Measurements from ENCODE around the gene CLEC4F.

Gene CLEC4F

DNA sequence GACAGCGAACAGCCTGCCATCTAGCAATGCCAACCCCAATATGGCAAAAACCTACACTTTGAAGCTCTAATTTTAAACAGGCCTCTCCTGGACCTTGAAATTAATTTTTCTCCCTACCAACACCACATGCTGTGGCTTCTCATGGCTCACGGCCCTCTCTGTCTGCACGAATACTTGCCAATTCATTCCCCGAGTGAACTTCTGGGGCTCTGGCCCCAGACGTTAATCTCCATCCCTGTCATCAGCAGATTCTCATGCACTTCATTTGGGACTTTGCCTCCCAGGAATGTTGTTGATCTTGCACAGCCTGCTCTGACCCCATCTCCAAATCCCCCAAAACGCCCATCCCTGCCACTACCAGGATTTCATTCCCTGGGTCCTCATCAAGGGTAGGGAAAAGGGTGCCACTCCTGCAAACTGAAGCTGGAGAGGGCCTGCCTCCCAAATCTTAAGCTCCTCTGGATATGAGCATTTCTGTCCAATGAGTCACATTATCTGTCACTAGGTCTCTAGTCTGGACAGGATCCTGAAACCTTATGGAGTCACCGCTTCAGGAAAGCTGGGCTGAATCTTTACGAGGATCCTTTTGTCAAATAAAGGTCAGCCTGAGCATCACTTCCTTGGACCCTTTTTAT lies 40.4 kb downstream of the CLEC4F start:
- peak; percentile 31 for DNase-seq

DNA sequence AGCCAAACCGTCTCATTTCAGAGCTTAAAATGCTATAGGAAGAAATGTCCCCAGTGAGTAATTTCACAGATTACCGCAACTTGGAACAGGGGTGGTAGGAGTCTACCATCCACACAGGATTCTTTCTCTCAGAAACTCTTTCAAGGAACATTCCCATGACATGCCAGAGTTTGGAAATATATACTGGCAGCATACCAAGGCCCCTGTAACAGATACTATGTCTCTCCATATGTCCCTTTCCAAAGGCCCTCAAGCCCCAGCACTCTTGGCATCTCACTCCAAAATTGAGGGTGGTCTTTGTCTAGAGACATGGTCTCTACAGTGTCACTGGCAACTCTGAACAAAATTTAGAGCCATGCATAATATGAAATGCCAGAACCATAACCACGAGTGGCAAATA lies 40.9 kb downstream of the CLEC4F start:
- no peak for DNase-seq

GRCh38 chr2:70778676-70779075 lies 41.7 kb downstream of the CLEC4F start:
- no peak for DNase-seq

GRCh38 chr2:70777450-70777849 lies 42.9 kb downstream of the CLEC4F start:
- DNase-seq, result no peak

DNA sequence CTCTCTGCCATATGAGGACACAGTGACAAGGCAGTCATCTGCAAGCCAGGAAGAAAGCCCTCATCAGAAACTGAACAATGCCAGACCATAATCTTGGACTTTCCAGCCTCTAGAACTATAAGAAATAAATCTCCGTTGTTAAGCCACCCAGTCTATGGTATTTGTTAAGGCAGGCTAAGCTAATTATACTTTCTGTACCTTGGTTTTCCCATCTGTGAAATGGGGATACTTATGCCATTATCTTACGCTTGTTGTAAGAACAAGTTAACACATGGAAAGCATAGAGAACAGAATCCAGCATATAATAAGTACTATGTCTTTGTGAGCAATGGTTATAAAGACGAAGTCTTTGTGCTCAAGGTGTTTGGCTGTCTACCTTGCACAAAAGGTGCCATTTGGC lies 44.1 kb downstream of the CLEC4F start:
- no peak for DNase-seq

DNA sequence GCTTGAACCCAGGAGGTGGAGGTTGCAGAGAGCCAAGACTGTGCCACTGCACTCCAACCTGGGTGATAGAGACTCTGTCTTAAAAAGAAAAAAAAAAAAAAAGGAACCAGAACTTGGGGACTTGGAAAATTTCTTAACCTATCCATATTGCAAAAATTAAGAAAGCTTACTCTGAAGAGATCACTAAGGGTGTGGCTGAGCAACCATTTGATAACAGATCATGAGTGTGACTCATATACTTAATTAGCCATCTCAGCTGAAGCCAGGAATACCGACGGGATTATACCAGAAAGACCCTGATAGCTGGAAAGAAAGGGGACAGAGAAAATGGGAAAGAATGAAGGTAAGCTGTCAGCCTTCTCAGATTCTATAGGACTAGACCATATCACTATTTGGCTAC lies 45.3 kb downstream of the CLEC4F start:
- DNase-seq, result no peak

GRCh38 chr2:70772486-70773155 lies 47.8 kb downstream of the CLEC4F start:
- DNase-seq, result no peak

DNA sequence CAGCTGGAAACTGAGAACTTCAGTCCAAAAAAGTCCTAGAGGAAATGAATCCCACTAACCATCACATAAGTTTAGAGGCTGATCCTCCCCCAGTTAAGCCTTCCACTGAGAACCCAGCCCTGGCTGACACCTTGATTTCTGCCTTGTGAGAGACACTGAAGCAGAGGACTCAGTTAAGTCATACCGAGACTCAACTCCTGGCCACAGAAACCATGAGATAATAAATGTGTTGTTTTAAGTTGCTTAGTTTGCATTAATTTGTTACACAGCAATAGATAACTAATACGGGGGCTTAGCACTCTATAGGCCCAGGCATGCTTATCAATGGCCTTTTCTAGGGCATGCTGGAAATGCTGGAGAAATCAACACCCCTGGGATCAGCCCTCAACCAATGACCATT lies 49.0 kb downstream of the CLEC4F start:
- no peak for DNase-seq

DNA sequence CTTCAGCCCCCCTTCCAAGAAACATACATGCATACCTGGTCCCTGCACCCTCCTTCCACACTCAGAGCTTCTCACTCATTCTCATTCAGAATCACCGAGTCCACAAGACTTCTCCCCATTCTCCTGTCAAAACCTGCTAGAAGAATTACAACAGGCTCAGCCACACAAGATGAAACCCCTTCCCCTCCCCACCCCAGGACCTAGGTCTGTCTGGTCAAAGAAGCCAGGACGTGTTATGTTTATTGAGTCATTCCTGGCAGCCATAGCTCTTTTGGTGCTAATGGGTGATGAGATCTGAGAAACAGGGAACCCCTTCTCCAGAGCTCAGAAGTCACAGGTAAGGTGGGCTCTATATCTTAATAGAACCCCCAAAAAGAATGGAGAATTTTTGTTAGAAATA lies 50.9 kb downstream of the CLEC4F start:
- DNase-seq, result no peak

DNA sequence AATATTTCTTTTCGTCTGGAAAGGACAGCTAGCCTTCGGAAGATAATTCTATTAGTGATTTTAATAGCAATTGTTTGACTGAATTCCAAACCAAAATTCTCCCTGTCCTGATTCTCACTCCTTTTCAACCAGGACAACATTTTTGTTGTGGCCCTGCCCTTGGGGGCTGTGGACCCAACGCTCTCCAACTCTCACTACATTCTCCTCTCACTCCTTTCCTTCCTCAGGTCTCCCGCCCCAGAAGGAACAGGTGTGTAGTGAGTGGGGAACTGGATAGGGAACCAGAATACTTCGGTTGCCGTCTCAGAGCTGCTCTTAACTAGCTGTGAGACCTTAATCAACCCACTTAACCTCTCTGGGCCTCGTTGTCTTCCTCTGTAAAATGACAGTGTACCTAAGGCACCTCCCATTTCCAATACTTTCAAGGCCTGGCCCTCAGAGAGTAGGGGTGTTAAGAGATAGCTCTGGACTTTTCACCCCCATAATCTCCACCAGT lies 51.8 kb downstream of the CLEC4F start:
- no peak for DNase-seq

DNA sequence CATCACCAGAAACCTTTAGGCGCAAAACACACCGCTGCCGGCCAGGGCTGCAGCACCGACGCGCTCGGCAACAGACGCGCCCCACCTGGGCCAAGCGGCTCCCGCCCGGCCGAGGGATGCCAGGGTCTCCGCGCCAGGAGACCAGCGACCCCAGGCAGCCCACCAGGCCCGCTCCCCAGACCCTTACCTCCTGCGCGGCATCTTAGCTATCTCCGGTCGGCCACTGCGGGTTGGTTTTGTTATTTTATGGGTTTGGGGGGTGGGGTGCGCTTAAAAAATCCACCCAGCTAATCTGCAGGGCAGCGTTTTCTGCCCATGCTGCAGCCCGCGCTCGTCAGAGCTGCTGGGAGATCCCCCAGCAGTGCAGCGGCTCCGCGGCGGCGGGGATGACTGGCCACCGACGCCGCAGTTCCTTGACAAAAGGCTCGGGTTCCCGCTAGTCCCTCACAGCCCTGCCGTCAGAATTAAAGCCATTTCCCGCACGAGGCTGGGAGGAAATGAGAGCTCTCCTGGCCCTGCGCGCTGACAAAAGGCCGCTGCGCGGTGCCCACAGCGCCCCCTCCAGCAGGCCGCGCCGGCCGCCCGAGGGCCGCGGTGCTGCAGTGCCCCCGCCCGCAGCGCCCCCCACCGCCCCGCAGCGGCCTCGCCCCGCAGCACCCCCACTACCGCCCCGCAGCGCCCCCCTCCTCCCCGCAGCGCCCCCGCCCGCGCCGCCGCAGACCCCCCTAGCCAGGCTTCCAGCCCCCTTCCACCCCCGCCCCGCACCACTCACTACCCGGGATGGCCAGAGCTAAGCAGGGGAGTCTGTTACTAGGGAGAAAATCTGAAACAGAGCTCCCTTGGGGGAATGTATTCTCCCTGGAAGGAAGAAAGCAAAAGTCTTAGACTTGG lies 52.5 kb downstream of the CLEC4F start, which contains the start of gene ADD2:
Gene ADD2 (minus strand): TSS at position 502 of the 891 bp plus-strand sequence. CDS start 61,792 bp downstream, outside the sequence.
- peak; percentile 53 for DNase-seq

DNA sequence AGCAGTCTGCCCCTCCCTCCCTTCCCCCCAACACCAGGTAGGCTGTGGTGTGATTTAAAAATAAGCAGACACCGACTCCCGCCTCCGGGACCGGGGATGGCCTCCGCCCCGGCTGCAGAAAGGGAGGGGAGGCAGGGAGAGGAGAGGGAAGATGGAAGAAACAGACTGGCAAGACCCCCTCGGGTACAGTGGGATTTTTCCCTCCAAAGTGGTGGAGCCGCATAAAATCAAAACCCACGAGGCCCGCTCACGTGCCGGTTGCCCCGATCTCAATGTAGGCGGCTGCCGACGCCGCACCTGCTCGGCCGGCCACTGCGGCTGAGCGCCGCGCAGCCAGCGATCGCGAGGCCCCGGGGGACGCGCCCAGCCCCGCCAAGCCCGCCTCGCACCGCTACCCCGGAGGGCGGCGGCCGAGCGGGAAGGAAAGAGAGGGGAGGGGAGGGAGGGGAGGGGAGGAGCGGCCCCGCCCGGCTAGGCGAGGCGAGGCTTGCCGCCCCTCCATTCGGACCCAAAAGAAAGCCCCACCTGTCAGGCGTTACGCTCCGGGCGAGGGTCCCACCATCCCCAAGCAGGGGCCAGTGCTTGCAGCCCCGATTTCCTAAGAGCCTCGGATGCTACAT lies 53.2 kb downstream of the CLEC4F start:
- no peak for DNase-seq

GRCh38 chr2:70766357-70767078 lies 53.9 kb downstream of the CLEC4F start:
- DNase-seq, result no peak

DNA sequence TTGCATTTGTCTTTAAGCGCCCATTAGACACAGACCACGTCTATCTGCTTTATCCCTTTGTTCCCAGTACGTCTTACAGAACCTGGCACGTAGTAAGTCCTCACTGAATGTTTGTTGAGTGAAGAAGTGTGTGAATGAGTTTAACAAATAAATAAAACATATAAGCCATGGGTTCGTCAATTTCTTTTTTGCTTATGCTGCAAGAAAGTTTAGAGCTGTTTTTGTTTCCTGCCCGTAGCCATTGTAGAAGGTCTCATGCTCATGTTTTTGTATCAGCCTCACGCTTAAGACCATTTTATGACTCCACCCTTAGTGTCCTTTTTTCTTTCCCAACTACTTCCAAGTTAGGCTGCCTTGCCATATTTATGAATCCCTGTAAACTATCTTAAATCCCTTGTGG lies 54.9 kb downstream of the CLEC4F start:
- DNase-seq, result no peak

DNA sequence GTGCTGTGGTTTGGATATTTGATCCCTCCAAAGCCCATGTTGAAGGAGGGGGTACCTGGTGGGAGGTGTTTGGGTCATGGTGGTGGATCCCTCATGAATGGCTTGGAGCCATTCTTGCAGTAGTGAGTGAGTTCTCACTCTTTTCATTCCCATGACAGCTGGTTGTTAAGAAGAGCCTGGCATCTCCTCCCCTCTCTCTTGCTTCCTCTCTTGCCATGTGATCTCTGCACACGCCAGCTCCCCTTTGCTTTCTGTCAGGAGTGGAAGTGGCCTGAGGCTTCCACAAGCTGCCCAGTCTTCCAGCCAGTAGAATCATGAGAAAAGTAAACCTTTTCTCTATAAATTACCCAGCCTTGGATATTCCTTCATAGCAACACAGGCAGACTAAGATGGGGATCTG lies 61.0 kb downstream of the CLEC4F start:
- DNase-seq, result no peak
